Fibroblast of the aortic adventitia (primary cell): ENCODE data around the gene EML6. TPM values are rescaled to one million over a fixed set of nuclear protein-coding genes. Genes with fewer than 3 reads are reported as not detected.

Source experiments
- DNase-seq: peaks from one replicate; pipeline ENCODE4 v3.0.0-alpha.2; 2010; ENCODE audit warnings: low read depth
- H3K4me3 ChIP-seq: 2 replicates; pipeline ENCODE4 v1.5.1; 2011; ENCODE audit warnings: low read depth, mild to moderate bottlenecking, control low read depth, low read length, moderate library complexity
- CTCF ChIP-seq: IDR thresholded peaks from 2 replicates; pipeline ENCODE4 v1.5.1; 2011; ENCODE audit warnings: mild to moderate bottlenecking, low read length, control low read depth, inconsistent platforms; ENCODE audit not compliant: insufficient read depth
- total RNA-seq: library from RNA; depleted of rRNA; stranded (reverse); fragments of >200 nt; gene quantifications from 2 replicates; pipeline ENCODE4 v1.2.3, GENCODE V29; 2012; ENCODE audit warnings: low replicate concordance

The EML6 gene
- total RNA-seq, 1 donor: 2.8 TPM

GRCh38 chr2:55009277-55010060 is 286.0 kb downstream of the EML6 start:
- DNase-seq: peak; percentile 27
- no peak for TF ChIP-seq CTCF
- H3K4me3 ChIP-seq: peak overlapping the region; percentile 50

- peak; percentile 64 for DNase-seq
- TF ChIP-seq CTCF: no peak
- peak overlapping the region; percentile 50 for H3K4me3 ChIP-seq
Observed at GRCh38 chr2:55010149-55010591, 286.7 kb downstream of the EML6 start.

- no peak for TF ChIP-seq CTCF
- no peak overlapping the region for H3K4me3 ChIP-seq
- no peak for DNase-seq
Observed at GRCh38 chr2:55010915-55011314, 287.5 kb downstream of the EML6 start.

- H3K4me3 ChIP-seq: no peak overlapping the region
- TF ChIP-seq CTCF: no peak
- peak; percentile 45 for DNase-seq
Observed at GRCh38 chr2:55011831-55012671, 288.6 kb downstream of the EML6 start.

GRCh38 chr2:55012672-55013484 is 289.4 kb downstream of the EML6 start:
- no peak overlapping the region for H3K4me3 ChIP-seq
- TF ChIP-seq CTCF: no peak
- no peak for DNase-seq

GRCh38 chr2:55013936-55014335 is 290.5 kb downstream of the EML6 start:
- DNase-seq: no peak
- TF ChIP-seq CTCF: no peak
- H3K4me3 ChIP-seq: no peak overlapping the region
